Esophagus squamous epithelium (tissue), 4 donors: ENCODE measurements around the gene SGMS1.

Experiments
- CTCF ChIP-seq, 6 experiments: fragments of 450-650 bp in 4 of 6; fragments of 200-600 bp in 2 of 6; sonication (generic) in 2 of 6; IDR thresholded peaks; one replicate each; pipeline ENCODE4 v1.5.1; 2016 to 2019; ENCODE audit warnings: antibody characterized with exemption in 6 of 6, mild to moderate bottlenecking in 4 of 6, moderate library complexity in 4 of 6
- POLR2A ChIP-seq, 4 donors: fragments of 450-650 bp; IDR thresholded peaks; one replicate each; pipeline ENCODE4 v1.6.1; 2017; ENCODE audit warnings: antibody characterized with exemption in 4 of 4, mild to moderate bottlenecking in 4 of 4, moderate library complexity in 3 of 4

- TF ChIP-seq CTCF (IDR thresholded peaks at IDR 0.05) (no peak), POLR2A (IDR thresholded peaks at IDR 0.05) (no peak)
These were observed 217.2 kb downstream of the SGMS1 start for GRCh38 chr10:50406457-50407070.
